Keratinocyte (primary cell): ENCODE data around the gene TRDN. TPM values are rescaled to one million over a fixed set of nuclear protein-coding genes. Genes with fewer than 3 reads are reported as not detected.

Experiments
- DNase-seq: peaks from one replicate; pipeline ENCODE4 v3.0.0-alpha.2; 2011; ENCODE audit warnings: low read depth, missing footprints, low spot score
- FAIRE-seq: peaks from 2 replicates; lab custom pipeline; 2011; peaks lifted over from hg19 to GRCh38; lab: Jason Lieb, UNC
- H2AFZ ChIP-seq: 2 replicates; pipeline ENCODE4 v1.6.0; 2012; ENCODE audit warnings: low read length, control low read depth, inconsistent platforms; ENCODE audit not compliant: control insufficient read depth
- H3K27ac ChIP-seq: 2 replicates; pipeline ENCODE4 v1.5.1; 2011; ENCODE audit warnings: low read length; ENCODE audit not compliant: control insufficient read depth, insufficient read depth
- H3K27me3 ChIP-seq: 3 replicates; pipeline ENCODE4 v1.6.0; 2011; ENCODE audit warnings: low read length; ENCODE audit not compliant: control insufficient read depth, insufficient read depth; ENCODE audit errors: extremely low read depth
- H3K36me3 ChIP-seq, 2 experiments: 2 replicates in 1 of 2; 3 replicates in 1 of 2; pipeline ENCODE4 v1.5.1; 2011; ENCODE audit warnings: low read length in 2 of 2, mild to moderate bottlenecking in 1 of 2; ENCODE audit not compliant: control insufficient read depth in 2 of 2, insufficient read depth in 2 of 2; ENCODE audit errors: extremely low read depth in 1 of 2
- H3K4me1 ChIP-seq: 3 replicates; pipeline ENCODE4 v1.5.1; 2011; ENCODE audit warnings: low read length; ENCODE audit not compliant: control insufficient read depth, insufficient read depth; ENCODE audit errors: extremely low read depth
- H3K4me2 ChIP-seq: 3 replicates; pipeline ENCODE4 v1.6.0; 2011; ENCODE audit warnings: low read depth, low read length; ENCODE audit not compliant: control insufficient read depth, insufficient read depth; ENCODE audit errors: extremely low read depth
- H3K4me3 ChIP-seq, 3 experiments: fragments of 200-600 bp in 1 of 3; sonication (generic) in 1 of 3; 2 replicates in 2 of 3; 3 replicates in 1 of 3; pipeline ENCODE4 v1.5.1; 2011 to 2016; ENCODE audit warnings: low read length in 3 of 3, mild to moderate bottlenecking in 3 of 3, control low read depth in 2 of 3, inconsistent platforms in 1 of 3, low read depth in 1 of 3, mixed read lengths in 1 of 3, mixed run types in 1 of 3, moderate library complexity in 1 of 3; ENCODE audit not compliant: control insufficient read depth in 2 of 3, insufficient read depth in 2 of 3; ENCODE audit errors: extremely low read depth in 1 of 3
- H3K79me2 ChIP-seq: 2 replicates; pipeline ENCODE4 v1.6.0; 2012; ENCODE audit warnings: low read length; ENCODE audit not compliant: control insufficient read depth, insufficient read depth
- H3K9ac ChIP-seq: 3 replicates; pipeline ENCODE4 v1.6.0; 2011; ENCODE audit warnings: low read length; ENCODE audit not compliant: control insufficient read depth, insufficient read depth; ENCODE audit errors: extremely low read depth
- H3K9me1 ChIP-seq: 3 replicates; pipeline ENCODE4 v1.6.0; 2011; ENCODE audit warnings: low read length; ENCODE audit not compliant: control insufficient read depth, insufficient read depth; ENCODE audit errors: extremely low read depth
- H3K9me3 ChIP-seq: 2 replicates; pipeline ENCODE4 v1.5.1; 2012; ENCODE audit warnings: low read depth, low read length; ENCODE audit not compliant: control insufficient read depth
- H4K20me1 ChIP-seq: 3 replicates; pipeline ENCODE4 v1.6.0; 2011; ENCODE audit warnings: low read length; ENCODE audit not compliant: control insufficient read depth, insufficient read depth; ENCODE audit errors: extremely low read depth
- EZH2 ChIP-seq: IDR thresholded peaks from one replicate; pipeline ENCODE4 v1.6.1; 2012; ENCODE audit warnings: inconsistent platforms, mild to moderate bottlenecking, low read length, moderate library complexity
- dilution Hi-C: fragments of 300-500 bp; cut with MboI; formaldehyde crosslinking; loops from one replicate; pipeline ENCODE4 v1.7.0; 2020; ENCODE audit warnings: low sequenced_read_pairs; ENCODE audit not compliant: extremely low pct_ligation_motif_present
- polyA plus RNA-seq, 5 experiments: library from polyadenylated mRNA; depleted of rRNA in 3 of 5; stranded (reverse) in 3 of 5; stranded (forward) in 1 of 5; unstranded in 1 of 5; fragments of >200 nt; gene quantifications; 1 replicate in 1 of 5; 2 replicates in 3 of 5; 3 replicates in 1 of 5; pipeline versions ENCODE4 v1.2.1 to v1.2.3, GENCODE V29; 2011 to 2012; ENCODE audit warnings: missing spikeins in 2 of 5, low read depth in 1 of 5, low replicate concordance in 1 of 5
- TF ChIP-seq, protein P1 (sequence below), 3 experiments: IDR thresholded peaks in 1 of 3; conservative IDR thresholded peaks in 1 of 3; optimal IDR thresholded peaks in 1 of 3; 2 replicates in 2 of 3; 3 replicates in 1 of 3; pipeline versions ENCODE3 to v1.5.1; 2011; ENCODE audit warnings: low read length in 3 of 3, mild to moderate bottlenecking in 3 of 3, moderate library complexity in 2 of 3, control low read depth in 1 of 3, inconsistent platforms in 1 of 3; ENCODE audit not compliant: insufficient read depth in 2 of 3; ENCODE audit errors: extremely low read depth in 1 of 3

The TRDN gene
- polyA plus RNA-seq, 1 donor (not counting 4 experiments of a cell fraction or from before 2014, with no cell fraction given): not detected

DNA sequence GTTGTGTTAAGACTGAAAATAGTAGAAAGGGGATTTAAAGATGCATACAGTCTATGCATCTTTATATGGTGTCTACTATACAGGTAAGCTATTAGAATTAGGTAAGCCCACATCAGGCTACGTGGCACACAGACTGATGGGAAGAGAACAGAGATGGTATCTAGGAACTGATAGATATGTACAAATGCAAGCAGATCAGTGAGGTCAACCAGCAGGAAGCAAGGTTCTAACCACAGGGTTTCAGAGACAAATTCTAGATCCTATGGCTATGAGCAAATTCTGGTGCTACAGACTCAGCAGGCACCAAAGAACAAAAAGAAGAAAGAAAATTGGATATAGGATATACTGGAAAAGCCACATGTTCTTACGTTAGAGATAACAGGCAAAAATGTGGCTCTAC, 110.6 kb downstream of the TRDN start:
- no peaks in the 10 kb centered on the region for H3K9me1 ChIP-seq
- TF ChIP-seq, protein P1, sequence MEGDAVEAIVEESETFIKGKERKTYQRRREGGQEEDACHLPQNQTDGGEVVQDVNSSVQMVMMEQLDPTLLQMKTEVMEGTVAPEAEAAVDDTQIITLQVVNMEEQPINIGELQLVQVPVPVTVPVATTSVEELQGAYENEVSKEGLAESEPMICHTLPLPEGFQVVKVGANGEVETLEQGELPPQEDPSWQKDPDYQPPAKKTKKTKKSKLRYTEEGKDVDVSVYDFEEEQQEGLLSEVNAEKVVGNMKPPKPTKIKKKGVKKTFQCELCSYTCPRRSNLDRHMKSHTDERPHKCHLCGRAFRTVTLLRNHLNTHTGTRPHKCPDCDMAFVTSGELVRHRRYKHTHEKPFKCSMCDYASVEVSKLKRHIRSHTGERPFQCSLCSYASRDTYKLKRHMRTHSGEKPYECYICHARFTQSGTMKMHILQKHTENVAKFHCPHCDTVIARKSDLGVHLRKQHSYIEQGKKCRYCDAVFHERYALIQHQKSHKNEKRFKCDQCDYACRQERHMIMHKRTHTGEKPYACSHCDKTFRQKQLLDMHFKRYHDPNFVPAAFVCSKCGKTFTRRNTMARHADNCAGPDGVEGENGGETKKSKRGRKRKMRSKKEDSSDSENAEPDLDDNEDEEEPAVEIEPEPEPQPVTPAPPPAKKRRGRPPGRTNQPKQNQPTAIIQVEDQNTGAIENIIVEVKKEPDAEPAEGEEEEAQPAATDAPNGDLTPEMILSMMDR (optimal IDR thresholded peaks at IDR 0.05 in 1 of 3, IDR thresholded peaks at IDR 0.05 in 1 of 3, conservative IDR thresholded peaks at IDR 0.05 in 1 of 3; ENCODE audit: extremely low read depth in 1 of 3, insufficient read depth in 2 of 3, low read length in 3 of 3): no peak
- no peak for TF ChIP-seq EZH2
- no peak overlapping the region for H3K4me3 ChIP-seq
- H3K27ac ChIP-seq: no peak overlapping the region
- H3K27me3 ChIP-seq: no peaks in the 10 kb centered on the region
- H3K4me2 ChIP-seq: no peak overlapping the region
- no peaks in the 10 kb centered on the region for H4K20me1 ChIP-seq
- H3K79me2 ChIP-seq: no peaks in the 10 kb centered on the region
- FAIRE-seq (no peak), DNase-seq (no peak)
- no peaks in the 10 kb centered on the region for H3K9me3 ChIP-seq
- H2AFZ ChIP-seq: no peak overlapping the region
- dilution Hi-C loops: no loop called here
- H3K4me1 ChIP-seq: no peaks in the 10 kb centered on the region
- no peak overlapping the region for H3K9ac ChIP-seq
- no peaks in the 10 kb centered on the region for H3K36me3 ChIP-seq

DNA sequence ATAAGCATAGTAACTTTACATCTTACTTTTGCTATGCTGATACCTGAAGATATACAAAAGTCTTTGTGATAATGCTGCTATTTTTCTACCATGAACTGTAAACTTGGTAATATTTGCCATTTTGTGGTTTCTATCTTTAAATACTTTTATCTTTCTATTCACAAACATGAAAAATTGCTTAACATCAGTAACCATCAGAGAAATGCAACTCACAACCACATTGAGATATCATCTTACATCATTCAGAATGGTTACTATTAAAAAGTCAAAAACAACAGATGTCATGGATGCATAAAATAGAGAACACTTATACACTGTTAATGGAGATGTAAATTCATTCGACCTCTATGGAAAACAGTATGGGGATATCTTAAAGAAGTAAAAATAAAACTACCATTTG, 112.0 kb downstream of the TRDN start:
- Histone ChIP-seq H3K79me2 (no peaks in the 10 kb centered on the region), H3K9me1 (no peaks in the 10 kb centered on the region), H3K4me3 (no peak overlapping the region), H3K27me3 (no peaks in the 10 kb centered on the region), H3K36me3 (no peaks in the 10 kb centered on the region), H2AFZ (no peak overlapping the region), H3K4me2 (no peak overlapping the region), H3K27ac (no peak overlapping the region), H3K9me3 (no peaks in the 10 kb centered on the region), H3K9ac (no peak overlapping the region), H3K4me1 (no peaks in the 10 kb centered on the region), H4K20me1 (no peaks in the 10 kb centered on the region)
- no peak for TF ChIP-seq EZH2
- TF ChIP-seq, protein P1 (optimal IDR thresholded peaks at IDR 0.05 in 1 of 3, IDR thresholded peaks at IDR 0.05 in 1 of 3, conservative IDR thresholded peaks at IDR 0.05 in 1 of 3; ENCODE audit: extremely low read depth in 1 of 3, insufficient read depth in 2 of 3, low read length in 3 of 3): no peak
- FAIRE-seq (no peak), DNase-seq (no peak)
- dilution Hi-C loops: no loop called here
